ENCODE measurements around the gene PPIL1.
"Not testable (repeated sequence)": the region's sequence is repeated elsewhere in the genome, so short reads cannot be mapped to it uniquely, and the experiment has no call there.

PPIL1 gene

DNA sequence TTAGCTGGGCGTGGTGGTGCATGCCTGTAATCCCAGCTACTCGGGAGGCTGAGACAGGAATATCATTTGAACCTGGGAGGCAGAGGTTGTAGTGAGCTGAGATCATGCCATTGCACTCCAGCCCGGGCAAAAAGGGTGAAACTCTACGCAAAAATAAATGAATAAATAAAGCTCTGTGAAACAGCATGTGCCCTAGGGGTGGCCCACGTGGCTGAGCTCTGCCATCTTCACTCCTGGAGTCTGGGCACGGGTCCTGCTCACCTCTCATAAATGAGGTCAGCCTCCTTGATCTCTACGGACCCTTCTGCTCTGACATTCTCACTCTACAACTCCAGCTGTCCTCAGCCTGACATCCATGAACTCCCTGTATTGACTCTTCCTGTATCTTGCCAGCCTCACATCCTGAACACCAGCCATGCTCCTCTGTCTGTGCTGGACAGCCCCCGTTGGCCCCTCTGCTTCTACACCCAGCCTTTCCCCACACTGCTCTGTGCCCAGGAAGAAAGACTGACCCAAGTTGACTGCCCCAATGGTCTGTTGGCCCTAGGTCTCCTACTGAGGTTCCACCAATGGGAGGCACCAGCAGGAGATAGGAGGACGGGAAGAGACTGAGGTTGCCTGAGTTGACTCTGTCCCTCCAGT lies 57.3 kb downstream of the PPIL1 start:
- DNase-seq (ENCODE audit: low read depth in 2 of 2): no peak

DNA sequence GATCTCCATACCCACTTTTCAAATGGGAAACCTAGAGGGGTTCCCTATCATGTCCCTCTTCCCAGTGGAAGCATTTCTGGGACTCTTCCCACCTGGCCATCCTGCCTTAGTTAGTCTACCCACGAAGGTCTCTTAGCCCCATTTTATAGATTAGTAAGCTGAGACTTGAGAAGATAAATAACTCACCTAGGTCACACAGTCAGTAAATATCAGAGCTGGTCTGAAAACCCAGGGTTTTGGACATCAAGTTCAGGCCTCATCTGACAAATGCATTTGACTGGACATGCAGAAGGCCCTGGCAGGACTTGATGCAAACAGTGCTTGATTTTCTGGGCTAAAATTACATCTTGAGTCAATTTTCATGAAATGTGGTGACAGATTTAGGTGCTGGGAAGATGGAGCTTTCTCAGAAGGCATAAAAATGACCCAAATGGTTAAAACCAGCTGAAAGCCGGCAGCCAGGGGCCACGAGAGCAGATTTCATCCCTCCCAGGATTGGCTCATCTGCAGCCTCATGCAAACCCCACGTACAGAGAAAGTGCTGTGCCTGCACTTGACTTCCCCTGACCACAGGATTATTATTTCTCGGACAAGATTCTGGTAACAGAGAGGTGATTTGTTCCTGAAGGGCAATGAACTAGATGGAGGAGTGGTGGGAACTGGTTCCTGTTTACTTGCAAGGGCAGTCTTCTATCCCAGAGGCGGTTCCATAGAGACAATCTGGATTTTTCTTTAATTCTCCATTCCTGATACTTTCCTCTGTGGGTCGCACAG lies 58.5 kb downstream of the PPIL1 start:
- DNase-seq (ENCODE audit: low read depth in 2 of 2): no peak

DNA sequence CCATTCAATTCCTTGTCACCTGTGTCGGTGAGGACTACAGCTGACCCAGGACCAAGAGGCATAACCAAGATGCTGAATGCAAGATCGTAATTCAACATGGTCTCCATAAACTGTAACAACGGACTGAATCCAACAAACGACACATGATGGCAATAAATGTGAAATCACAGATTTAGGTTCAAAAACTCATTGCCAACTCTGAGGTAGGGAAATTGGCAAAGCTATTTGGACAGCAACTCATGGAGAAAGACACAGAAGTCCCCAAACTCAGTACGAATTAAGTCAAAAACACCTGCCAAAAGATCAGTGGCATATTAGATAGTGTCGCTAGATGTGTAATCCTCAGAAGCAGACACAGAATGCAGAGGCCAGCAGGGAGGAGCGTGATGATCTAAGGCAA lies 60.4 kb downstream of the PPIL1 start:
- DNase-seq (ENCODE audit: low read depth in 2 of 2): no peak

DNA sequence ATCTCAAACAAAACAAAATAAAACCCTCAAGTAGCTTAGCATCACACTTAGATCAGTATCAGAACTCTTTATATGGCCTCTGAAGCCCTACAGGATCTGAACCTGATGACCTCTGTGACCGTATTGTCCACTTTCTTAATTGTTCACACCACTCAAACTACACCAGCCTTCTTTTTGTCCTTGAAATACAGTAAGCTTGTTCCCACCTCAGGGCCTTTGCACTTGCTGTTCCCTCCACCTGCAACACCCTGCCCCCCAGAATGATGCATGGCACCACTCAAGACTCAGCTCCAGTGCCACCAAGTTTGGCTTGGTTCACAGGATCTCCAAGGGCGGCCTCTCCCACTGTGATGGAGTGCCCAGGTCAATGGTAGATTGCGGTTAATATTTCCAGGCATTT lies 61.1 kb downstream of the PPIL1 start:
- no peak for DNase-seq (ENCODE audit: low read depth in 2 of 2)

DNA sequence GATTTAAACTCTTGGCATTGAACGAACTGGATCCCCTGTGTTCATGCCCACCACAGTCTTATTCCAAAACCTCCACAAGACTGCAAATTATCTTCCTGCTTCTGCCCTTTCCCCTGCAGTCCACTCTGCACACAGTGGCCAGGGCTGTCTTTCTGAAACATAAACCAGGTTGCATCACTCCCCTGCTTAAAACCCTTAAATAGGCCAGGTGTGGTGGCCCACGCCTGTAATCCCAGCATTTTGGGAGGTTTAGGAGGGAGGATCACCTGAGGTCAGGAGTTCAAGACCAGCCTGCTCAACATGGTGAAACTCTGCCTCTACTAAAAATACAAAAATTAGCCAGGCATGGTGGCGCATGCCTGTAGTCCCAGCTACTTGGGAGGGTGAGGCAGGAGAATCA lies 61.6 kb downstream of the PPIL1 start:
- not testable (repeated sequence) for DNase-seq (ENCODE audit: low read depth in 2 of 2)

DNA sequence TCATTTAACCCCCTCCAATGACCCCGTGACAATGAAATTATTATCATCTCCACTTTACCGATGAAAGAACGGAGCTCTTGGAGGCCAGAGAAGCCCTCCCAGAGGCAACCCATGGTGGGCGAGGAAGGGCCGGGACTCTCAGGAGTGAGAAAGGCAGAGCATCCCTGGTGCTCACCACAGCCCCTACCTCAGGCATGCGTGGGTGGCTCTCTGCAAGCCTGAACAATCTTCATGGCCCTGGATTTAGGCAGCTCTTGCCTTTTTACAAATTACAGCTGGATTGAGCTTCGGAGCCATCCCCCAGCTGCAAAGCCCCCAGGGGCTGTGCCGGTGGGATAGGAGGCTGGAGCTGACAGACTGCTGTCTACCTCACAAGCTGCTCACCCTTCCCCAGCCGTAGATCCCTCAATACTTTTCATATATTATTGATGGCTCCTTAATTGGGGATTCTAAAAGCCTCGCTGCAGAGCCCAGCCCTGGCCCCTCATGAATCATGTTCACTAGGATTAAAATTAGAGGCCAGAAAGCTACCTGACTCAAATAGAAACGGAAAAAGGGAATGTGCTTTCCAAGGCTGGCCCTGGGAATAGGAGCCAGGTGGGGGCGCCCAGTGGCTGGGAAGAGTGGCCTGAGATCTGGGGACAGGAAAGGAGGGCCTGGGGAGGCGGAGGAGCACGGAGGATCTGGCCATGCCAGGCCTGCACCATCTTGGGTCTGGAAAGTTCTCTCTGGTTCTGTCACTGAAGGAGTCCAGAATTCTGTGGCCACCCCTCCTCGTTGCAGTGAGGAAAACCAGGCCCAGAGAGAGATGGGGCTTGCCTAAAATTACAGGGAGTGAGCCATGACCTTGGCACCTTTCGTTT lies 64.4 kb downstream of the PPIL1 start:
- DNase-seq (ENCODE audit: low read depth in 2 of 2): no peak

DNA sequence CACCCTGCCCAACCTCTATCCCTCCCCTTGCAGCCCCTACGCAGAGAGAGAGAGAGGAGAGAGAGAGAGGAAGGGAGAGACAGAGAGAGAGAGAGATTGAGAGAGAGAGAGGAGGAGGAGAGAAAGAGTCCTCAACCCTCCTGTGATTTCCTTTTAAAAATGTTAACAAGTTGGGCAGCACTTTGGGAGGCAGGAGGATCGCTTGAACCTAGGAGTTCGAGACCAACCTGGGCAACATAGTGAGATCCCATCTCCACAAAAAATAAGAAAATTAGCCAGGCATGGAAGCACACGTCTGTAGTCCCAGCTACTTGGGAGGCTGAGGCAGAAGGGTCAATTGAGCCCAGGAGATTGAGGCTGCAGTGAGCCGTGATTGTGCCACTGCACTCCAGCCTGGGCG lies 65.4 kb downstream of the PPIL1 start:
- DNase-seq (ENCODE audit: low read depth in 2 of 2): no peak

DNA sequence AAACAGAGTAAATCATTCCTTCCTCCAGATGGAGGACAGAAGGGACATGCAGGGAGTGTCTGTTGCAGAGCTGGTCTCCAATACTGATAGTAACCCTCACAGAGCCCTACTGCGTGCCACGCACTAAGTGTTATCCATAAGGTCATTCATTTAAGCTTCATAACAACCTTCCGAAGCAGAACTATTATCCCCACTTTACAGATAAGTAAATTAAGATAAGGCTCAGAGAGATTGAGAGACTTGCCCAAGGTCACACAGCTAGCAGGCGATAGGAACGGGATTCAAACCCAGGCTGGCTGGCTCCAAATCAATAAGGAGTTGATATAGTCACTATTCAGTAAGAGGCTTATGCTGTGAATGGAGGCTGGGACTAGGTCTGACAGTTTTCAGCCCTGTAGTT lies 66.0 kb downstream of the PPIL1 start:
- no peak for DNase-seq (ENCODE audit: low read depth in 2 of 2)

DNA sequence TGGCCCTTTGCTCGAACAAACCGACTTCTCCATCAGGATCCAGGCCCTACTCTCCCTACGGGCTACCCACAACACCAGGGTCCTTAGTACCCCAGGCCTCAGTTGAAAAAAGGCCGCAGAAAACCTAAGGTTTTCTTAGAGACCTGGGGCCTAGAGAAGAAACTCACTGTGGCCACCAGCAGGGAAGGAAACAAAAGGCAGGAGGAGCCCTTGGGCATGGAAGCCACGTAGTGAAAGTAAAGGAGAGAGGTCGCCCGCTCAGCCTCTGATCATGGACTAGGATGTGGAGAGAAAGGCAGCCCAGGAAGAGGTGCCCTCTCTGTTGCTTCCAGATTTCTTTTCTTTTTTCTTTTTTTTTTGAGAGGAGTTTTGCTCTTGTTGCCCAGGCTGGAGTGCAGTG lies 66.9 kb downstream of the PPIL1 start:
- DNase-seq (ENCODE audit: low read depth in 2 of 2): no peak

DNA sequence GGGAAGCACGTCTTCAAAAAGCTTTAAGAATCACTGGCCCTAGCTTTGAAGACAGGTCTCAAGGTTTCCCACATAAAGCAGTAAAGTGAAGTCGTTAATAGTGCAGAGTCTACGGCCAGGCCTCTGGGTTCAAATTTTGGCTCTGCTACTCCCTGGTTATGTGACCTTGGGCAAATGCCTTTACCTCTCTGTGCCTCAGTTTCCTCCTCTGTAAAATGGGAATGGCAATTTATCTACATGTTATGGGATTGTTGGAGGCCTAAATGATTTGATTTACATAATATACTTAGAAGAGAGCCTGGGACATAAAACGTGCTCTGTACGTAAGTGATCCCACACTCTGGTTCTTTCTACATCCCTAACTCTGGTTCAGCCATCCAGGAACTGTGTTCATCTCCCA lies 67.5 kb downstream of the PPIL1 start:
- DNase-seq (ENCODE audit: low read depth in 2 of 2): no peak

DNA sequence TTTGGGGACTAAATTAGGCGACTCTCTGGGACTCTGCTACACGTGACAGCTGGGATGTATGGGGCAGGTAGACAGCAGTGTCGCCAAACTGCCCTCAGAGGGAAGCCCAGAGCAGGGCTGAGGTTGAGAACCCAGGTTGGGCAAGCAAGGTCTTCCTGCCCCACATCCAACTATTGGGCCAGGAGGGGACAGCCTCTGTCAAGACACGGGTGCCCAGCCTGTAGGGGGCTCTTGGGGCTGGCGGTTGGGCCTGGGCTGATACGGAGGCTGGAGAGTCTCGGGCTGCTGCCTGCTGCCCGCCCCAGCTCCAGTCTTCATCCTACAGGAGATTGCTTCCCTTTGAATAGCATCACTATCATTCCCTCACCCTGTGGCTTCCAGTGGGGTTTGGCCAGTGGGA lies 68.7 kb downstream of the PPIL1 start:
- no peak for DNase-seq (ENCODE audit: low read depth in 2 of 2)

DNA sequence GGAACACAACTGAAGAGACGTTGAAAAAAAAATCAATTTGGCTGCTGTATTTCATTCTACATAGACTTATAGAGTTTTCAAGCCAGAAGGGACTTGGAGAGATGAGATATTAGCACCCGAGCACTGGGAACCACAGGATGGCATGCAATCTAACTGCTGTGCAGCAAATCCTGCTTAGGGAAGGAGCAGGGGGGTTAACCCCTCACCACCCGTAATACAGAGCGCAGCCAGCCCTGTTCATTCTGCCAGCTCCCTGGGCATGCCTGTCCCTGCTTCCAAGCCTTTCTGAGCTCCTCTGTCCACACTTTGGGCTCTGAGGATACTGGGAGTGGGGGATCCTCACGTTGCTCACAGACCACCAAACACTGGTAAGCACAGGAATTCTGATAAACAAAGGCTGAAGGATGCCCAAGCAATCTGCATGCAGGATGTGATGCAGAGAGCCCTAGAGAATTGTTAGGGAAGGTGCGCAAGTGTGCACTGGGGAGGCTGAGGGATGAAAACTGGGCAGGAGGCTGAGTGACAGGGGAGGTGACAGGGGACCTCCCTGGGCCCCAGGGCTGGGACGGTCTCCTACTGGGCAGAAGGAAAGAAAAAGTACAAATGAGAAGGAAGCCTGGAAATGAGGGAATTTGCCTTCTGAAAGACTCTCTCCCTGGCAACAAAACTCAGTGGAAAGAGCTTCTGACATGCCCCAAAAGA lies 69.4 kb downstream of the PPIL1 start:
- no peak for DNase-seq (ENCODE audit: low read depth in 2 of 2)
